ENCODE data around the gene LAMA2. TPM values are rescaled to one million over a fixed set of nuclear protein-coding genes. Genes with fewer than 3 reads are reported as not detected.

The LAMA2 gene
- polyA plus RNA-seq, 1 of the 3 experiments (the other 2 are of a cell fraction), result 0.92 TPM

- no peak overlapping the region for H3K9ac ChIP-seq
- H3K9me2 ChIP-seq, result no peaks in the 10 kb centered on the region
- H3F3A ChIP-seq (replicated peaks; ENCODE audit: insufficient read depth), result no peaks in the 10 kb centered on the region
- ChIA-PET POLR2A (no interaction called here), CTCF (no interaction called here)
- TF ChIP-seq FOXJ3 (CRISPR knock-in tag; IDR thresholded peaks at IDR 0.05) (no peak), MEF2A (IDR thresholded peaks at IDR 0.05; ENCODE audit: borderline replicate concordance, low read depth) (no peak), RFX5 (IDR thresholded peaks at IDR 0.05; ENCODE audit: low read length) (no peak), FOXM1 (IDR thresholded peaks at IDR 0.05; ENCODE audit: low read depth) (no peak), EP300 (IDR thresholded peaks at IDR 0.05; ENCODE audit: borderline replicate concordance in 1 of 2, low read depth in 1 of 2, low read length in 1 of 2) (no peak), SIN3A (IDR thresholded peaks at IDR 0.05; ENCODE audit: borderline replicate concordance, low read depth, low read length) (no peak), CHD2 (IDR thresholded peaks at IDR 0.05; ENCODE audit: low read length, partially characterized antibody) (no peak), SMC3 (IDR thresholded peaks at IDR 0.05; ENCODE audit: low read depth, low read length) (no peak), GATA2 (CRISPR knock-in tag; IDR thresholded peaks at IDR 0.05) (no peak), GABPA (IDR thresholded peaks at IDR 0.05; ENCODE audit: low read depth) (no peak), JUND (IDR thresholded peaks at IDR 0.05) (no peak), ZBTB33 (IDR thresholded peaks at IDR 0.05; ENCODE audit: borderline replicate concordance, low read depth) (no peak)
- TF ChIP-seq, protein P1, sequence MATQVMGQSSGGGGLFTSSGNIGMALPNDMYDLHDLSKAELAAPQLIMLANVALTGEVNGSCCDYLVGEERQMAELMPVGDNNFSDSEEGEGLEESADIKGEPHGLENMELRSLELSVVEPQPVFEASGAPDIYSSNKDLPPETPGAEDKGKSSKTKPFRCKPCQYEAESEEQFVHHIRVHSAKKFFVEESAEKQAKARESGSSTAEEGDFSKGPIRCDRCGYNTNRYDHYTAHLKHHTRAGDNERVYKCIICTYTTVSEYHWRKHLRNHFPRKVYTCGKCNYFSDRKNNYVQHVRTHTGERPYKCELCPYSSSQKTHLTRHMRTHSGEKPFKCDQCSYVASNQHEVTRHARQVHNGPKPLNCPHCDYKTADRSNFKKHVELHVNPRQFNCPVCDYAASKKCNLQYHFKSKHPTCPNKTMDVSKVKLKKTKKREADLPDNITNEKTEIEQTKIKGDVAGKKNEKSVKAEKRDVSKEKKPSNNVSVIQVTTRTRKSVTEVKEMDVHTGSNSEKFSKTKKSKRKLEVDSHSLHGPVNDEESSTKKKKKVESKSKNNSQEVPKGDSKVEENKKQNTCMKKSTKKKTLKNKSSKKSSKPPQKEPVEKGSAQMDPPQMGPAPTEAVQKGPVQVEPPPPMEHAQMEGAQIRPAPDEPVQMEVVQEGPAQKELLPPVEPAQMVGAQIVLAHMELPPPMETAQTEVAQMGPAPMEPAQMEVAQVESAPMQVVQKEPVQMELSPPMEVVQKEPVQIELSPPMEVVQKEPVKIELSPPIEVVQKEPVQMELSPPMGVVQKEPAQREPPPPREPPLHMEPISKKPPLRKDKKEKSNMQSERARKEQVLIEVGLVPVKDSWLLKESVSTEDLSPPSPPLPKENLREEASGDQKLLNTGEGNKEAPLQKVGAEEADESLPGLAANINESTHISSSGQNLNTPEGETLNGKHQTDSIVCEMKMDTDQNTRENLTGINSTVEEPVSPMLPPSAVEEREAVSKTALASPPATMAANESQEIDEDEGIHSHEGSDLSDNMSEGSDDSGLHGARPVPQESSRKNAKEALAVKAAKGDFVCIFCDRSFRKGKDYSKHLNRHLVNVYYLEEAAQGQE (IDR thresholded peaks at IDR 0.05; ENCODE audit: low read depth, low read length), result no peak
- no peaks in the 10 kb centered on the region for H3K79me2 ChIP-seq (ENCODE audit: insufficient read depth)
- H4K20me1 ChIP-seq (ENCODE audit: insufficient read depth), result no peaks in the 10 kb centered on the region
- no peak overlapping the region for H3K27ac ChIP-seq (ENCODE audit: low read depth in 2 of 2, low read length in 1 of 2)
- no peak overlapping the region for H2AFZ ChIP-seq (ENCODE audit: low read depth)
- no peak for DNase-seq
- 49% methylated on average over 1 of the region's 1 CpG for WGBS (ENCODE audit: low lambda C conversion rate)
- no peaks in the 10 kb centered on the region; the same call in 1 of the 2 replicates for H3K27me3 ChIP-seq (ENCODE audit: insufficient read depth)
- H3K36me3 ChIP-seq (replicated peaks in 1 of 2; ENCODE audit: control insufficient read depth in 1 of 2, insufficient read depth in 2 of 2, low read length in 1 of 2), result no peaks in the 10 kb centered on the region
- no peaks in the 10 kb centered on the region for H3K9me3 ChIP-seq
- no peak overlapping the region for H3K4me3 ChIP-seq (ENCODE audit: low read depth in 2 of 2, low read length in 1 of 2)
- no peaks in the 10 kb centered on the region; a peak in 1 of 4 replicates for H3K4me1 ChIP-seq (ENCODE audit: control insufficient read depth in 1 of 2, insufficient read depth in 2 of 2, low read depth in 1 of 2, low read length in 1 of 2)
- no peak overlapping the region for H3K4me2 ChIP-seq
These were observed 324.9 kb downstream of the LAMA2 start for GRCh38 chr6:129207832-129208231.

All from SK-N-SH (cell line).